Nephron progenitor cell (in vitro differentiated cells): ENCODE measurements around the gene AGFG1.

ENCODE experiments used
- DNase-seq: peaks from one replicate; pipeline ENCODE4 v3.0.0; 2021
- H3K27ac Mint-ChIP-seq: 2 replicates; pipeline ENCODE4 v1.8.0; 2021; ENCODE audit warnings: mild to moderate bottlenecking, moderate library complexity, mixed read lengths
- H3K27me3 Mint-ChIP-seq: 2 replicates; pipeline ENCODE4 v1.8.0; 2021; ENCODE audit warnings: mild to moderate bottlenecking, low read depth, mixed read lengths; ENCODE audit not compliant: poor library complexity
- H3K36me3 Mint-ChIP-seq: 2 replicates; pipeline ENCODE4 v1.8.0; 2021; ENCODE audit warnings: low read depth, mixed read lengths
- H3K4me1 Mint-ChIP-seq: 2 replicates; pipeline ENCODE4 v1.8.0; 2021; ENCODE audit warnings: mixed read lengths
- H3K4me3 Mint-ChIP-seq: 2 replicates; pipeline ENCODE4 v1.8.0; 2021; ENCODE audit warnings: mild to moderate bottlenecking, moderate library complexity, mixed read lengths
- H3K9me3 Mint-ChIP-seq: 2 replicates; pipeline ENCODE4 v1.8.0; 2021; ENCODE audit warnings: mild to moderate bottlenecking, moderate library complexity, mixed read lengths
- TF ChIP-seq, protein P1 (sequence below): fragments of 200-600 bp; sonication (generic); IDR thresholded peaks from 2 replicates; pipeline ENCODE4 v1.5.0; 2021; ENCODE audit warnings: antibody characterized with exemption

Gene AGFG1

GRCh38 chr2:227480528-227480927, 8.6 kb downstream of the AGFG1 start:
- Mint-ChIP-seq H3K27me3 (no peaks in the 10 kb centered on the region), H3K36me3 (peaks cover 49% of the 10 kb centered on the region), H3K4me3 (no peak overlapping the region), H3K9me3 (peaks cover 28% of the 10 kb centered on the region), H3K27ac (peak overlapping the region; percentile 20), H3K4me1 (peaks cover 23% of the 10 kb centered on the region)
- TF ChIP-seq, protein P1, sequence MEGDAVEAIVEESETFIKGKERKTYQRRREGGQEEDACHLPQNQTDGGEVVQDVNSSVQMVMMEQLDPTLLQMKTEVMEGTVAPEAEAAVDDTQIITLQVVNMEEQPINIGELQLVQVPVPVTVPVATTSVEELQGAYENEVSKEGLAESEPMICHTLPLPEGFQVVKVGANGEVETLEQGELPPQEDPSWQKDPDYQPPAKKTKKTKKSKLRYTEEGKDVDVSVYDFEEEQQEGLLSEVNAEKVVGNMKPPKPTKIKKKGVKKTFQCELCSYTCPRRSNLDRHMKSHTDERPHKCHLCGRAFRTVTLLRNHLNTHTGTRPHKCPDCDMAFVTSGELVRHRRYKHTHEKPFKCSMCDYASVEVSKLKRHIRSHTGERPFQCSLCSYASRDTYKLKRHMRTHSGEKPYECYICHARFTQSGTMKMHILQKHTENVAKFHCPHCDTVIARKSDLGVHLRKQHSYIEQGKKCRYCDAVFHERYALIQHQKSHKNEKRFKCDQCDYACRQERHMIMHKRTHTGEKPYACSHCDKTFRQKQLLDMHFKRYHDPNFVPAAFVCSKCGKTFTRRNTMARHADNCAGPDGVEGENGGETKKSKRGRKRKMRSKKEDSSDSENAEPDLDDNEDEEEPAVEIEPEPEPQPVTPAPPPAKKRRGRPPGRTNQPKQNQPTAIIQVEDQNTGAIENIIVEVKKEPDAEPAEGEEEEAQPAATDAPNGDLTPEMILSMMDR = no peak
- DNase-seq = no peak

DNA sequence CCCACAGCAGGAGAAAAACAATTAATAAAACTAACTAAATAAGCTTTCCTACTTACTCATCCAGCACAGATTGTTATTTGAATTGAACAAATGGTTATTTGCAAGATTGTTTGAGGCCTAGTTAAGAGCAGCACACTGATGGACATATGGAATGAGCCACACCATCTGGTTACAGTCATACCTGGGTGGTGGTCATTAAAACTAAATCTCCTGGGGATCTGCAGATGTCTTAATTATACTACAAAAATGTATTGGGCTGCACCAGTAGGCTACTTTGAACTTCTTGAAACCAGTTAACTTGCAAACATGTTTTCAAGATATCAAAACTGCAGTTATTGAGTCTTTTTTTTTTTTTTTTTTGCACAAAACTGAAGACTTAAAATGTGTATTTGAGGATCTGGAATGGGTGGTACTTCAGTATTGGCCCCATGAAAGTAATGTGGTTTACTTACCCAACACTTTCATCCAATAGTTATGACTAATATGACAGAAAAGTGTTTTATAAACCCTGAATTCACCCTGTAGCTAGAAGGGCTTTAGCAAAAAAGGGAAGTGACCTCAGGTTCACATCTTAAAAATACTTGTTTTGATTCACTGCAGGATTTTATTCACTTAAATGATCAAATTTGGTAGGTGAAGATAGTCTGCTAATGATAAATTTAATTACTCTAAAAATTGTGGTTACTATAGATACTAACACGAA, 10.8 kb downstream of the AGFG1 start:
- TF ChIP-seq, protein P1 = no peak
- no peak overlapping the region for H3K27ac Mint-ChIP-seq
- no peaks in the 10 kb centered on the region for H3K27me3 Mint-ChIP-seq
- DNase-seq = no peak
- peaks cover 57% of the 10 kb centered on the region for H3K36me3 Mint-ChIP-seq
- peaks cover 23% of the 10 kb centered on the region for H3K4me1 Mint-ChIP-seq
- H3K4me3 Mint-ChIP-seq = no peak overlapping the region
- H3K9me3 Mint-ChIP-seq = peaks cover 37% of the 10 kb centered on the region

DNA sequence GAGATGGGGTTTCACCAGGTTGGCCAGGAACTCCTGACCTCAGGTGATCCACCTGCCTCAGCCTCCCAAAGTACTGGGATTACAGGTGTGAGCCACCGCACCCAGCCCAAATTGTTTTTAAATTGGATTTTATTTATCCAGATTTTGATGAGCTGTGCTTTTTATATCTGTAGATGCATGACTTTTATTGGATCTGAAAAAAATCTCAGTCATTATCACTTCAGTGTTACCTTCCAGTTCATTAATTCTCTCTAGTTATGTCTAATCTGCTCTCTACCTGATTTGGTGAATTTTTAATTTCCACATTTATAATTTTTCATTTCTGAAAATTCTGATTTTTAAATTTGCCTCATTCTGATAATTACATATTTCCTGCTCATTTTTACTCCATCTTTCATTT, 13.5 kb downstream of the AGFG1 start:
- TF ChIP-seq, protein P1 = no peak
- H3K36me3 Mint-ChIP-seq = peaks cover 57% of the 10 kb centered on the region
- H3K4me1 Mint-ChIP-seq = peaks cover 13% of the 10 kb centered on the region
- H3K27me3 Mint-ChIP-seq = no peaks in the 10 kb centered on the region
- H3K27ac Mint-ChIP-seq = no peak overlapping the region
- H3K4me3 Mint-ChIP-seq = no peak overlapping the region
- peaks cover 44% of the 10 kb centered on the region for H3K9me3 Mint-ChIP-seq
- DNase-seq = no peak

DNA sequence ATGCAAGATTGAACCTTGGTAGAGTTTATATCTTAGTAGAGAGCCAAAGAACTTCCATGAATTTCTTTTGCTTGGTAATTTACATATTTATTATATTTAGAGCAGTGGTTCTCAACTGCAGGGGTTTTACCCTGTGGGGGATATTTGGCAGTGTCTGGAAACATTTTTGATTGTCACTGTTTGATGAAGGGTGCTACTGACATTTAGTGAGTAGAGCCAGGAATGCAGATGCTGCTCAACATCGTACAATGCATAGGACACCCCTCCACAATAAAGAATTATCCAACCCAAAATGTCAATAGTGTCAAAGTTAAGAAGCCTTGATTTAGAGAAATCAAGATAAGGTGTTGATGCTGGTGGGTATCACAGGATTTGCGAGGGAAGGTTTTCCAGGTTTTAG, 14.7 kb downstream of the AGFG1 start:
- DNase-seq = no peak
- TF ChIP-seq, protein P1 = no peak
- peaks cover under 1% of the 10 kb centered on the region for H3K4me1 Mint-ChIP-seq
- no peaks in the 10 kb centered on the region for H3K27me3 Mint-ChIP-seq
- H3K4me3 Mint-ChIP-seq = no peak overlapping the region
- peaks cover 44% of the 10 kb centered on the region for H3K9me3 Mint-ChIP-seq
- H3K27ac Mint-ChIP-seq = no peak overlapping the region
- peaks cover 48% of the 10 kb centered on the region for H3K36me3 Mint-ChIP-seq

- no peak overlapping the region for H3K4me3 Mint-ChIP-seq
- H3K36me3 Mint-ChIP-seq = peaks cover 45% of the 10 kb centered on the region
- H3K27ac Mint-ChIP-seq = no peak overlapping the region
- no peaks in the 10 kb centered on the region for H3K27me3 Mint-ChIP-seq
- TF ChIP-seq, protein P1 = no peak
- no peak for DNase-seq
- H3K4me1 Mint-ChIP-seq = no peaks in the 10 kb centered on the region
- peaks cover 38% of the 10 kb centered on the region for H3K9me3 Mint-ChIP-seq
These were observed 16.1 kb downstream of the AGFG1 start for GRCh38 chr2:227488045-227488444.

DNA sequence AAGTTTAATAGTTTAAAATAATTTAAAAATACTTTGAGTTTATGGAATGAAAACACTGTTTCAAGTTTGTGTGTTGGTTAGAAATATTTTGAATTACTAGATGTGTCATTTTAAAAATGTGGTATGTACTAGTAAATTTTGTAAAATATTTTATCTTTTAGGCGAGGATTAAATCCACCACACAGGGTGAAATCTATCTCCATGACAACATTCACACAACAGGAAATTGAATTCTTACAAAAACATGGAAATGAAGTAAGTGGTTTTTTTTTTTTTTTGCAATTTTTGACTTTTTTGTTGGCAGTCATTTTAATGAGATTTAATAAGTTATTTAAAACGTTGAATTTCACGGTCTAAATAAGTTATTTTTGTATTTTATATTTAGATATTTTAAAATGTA, 19.4 kb downstream of the AGFG1 start:
- Mint-ChIP-seq H3K4me1 (no peaks in the 10 kb centered on the region), H3K36me3 (peaks cover 29% of the 10 kb centered on the region), H3K27ac (no peak overlapping the region), H3K9me3 (peaks cover 8% of the 10 kb centered on the region), H3K4me3 (no peak overlapping the region), H3K27me3 (no peaks in the 10 kb centered on the region)
- no peak for DNase-seq
- TF ChIP-seq, protein P1 = no peak
